Mesothelial cell of epicardium (in vitro differentiated cells): Measurements from ENCODE around the gene MAGI1. TPM values are rescaled to one million over a fixed set of nuclear protein-coding genes. Genes with fewer than 3 reads are reported as not detected.

Experiments
- DNase-seq, 2 experiments: peaks; one replicate each; pipeline ENCODE4 v3.0.0; 2021; ENCODE audit warnings: low spot score in 2 of 2; ENCODE audit not compliant: unreplicated experiment in 2 of 2
- H3K27ac Mint-ChIP-seq: 2 replicates; pipeline ENCODE4 v1.8.0; 2021; ENCODE audit warnings: mixed read lengths
- H3K27me3 Mint-ChIP-seq: 2 replicates; pipeline ENCODE4 v1.8.0; 2021; ENCODE audit warnings: low read depth, mixed read lengths
- H3K36me3 Mint-ChIP-seq: 2 replicates; pipeline ENCODE4 v1.8.0; 2021; ENCODE audit warnings: mixed read lengths
- H3K4me1 Mint-ChIP-seq: 2 replicates; pipeline ENCODE4 v1.8.0; 2021; ENCODE audit warnings: mixed read lengths
- H3K4me3 Mint-ChIP-seq: 2 replicates; pipeline ENCODE4 v1.8.0; 2021; ENCODE audit warnings: mild to moderate bottlenecking, moderate library complexity, mixed read lengths
- H3K9me3 Mint-ChIP-seq: 2 replicates; pipeline ENCODE4 v1.8.0; 2021; ENCODE audit warnings: mixed read lengths
- CTCF ChIP-seq: fragments of 200-600 bp; sonication (generic); IDR thresholded peaks from one replicate; pipeline ENCODE4 v1.5.0; 2021; ENCODE audit warnings: antibody characterized with exemption; ENCODE audit not compliant: unreplicated experiment
- total RNA-seq: library from RNA; stranded (reverse); gene quantifications from 3 replicates; pipeline ENCODE4 v1.2.1, GENCODE V29; 2021

Gene MAGI1
- total RNA-seq, 1 donor from 2014 or later: 65.6 TPM

GRCh38 chr3:66017591-66017990, 21.1 kb downstream of the MAGI1 start:
- no peak overlapping the region for H3K4me3 Mint-ChIP-seq
- H3K4me1 Mint-ChIP-seq: peaks cover 15% of the 10 kb centered on the region
- no peaks in the 10 kb centered on the region for H3K27me3 Mint-ChIP-seq
- H3K9me3 Mint-ChIP-seq: no peaks in the 10 kb centered on the region
- H3K36me3 Mint-ChIP-seq: no peaks in the 10 kb centered on the region
- DNase-seq: no peak
- no peak overlapping the region for H3K27ac Mint-ChIP-seq
- no peak for TF ChIP-seq CTCF

GRCh38 chr3:66017084-66017483, 21.6 kb downstream of the MAGI1 start:
- DNase-seq: no peak
- no peak overlapping the region for H3K27ac Mint-ChIP-seq
- no peaks in the 10 kb centered on the region for H3K27me3 Mint-ChIP-seq
- H3K4me1 Mint-ChIP-seq: peaks cover 14% of the 10 kb centered on the region
- no peak overlapping the region for H3K4me3 Mint-ChIP-seq
- H3K36me3 Mint-ChIP-seq: no peaks in the 10 kb centered on the region
- no peaks in the 10 kb centered on the region for H3K9me3 Mint-ChIP-seq
- TF ChIP-seq CTCF: no peak

- no peak for DNase-seq
- no peak for TF ChIP-seq CTCF
- H3K36me3 Mint-ChIP-seq: no peaks in the 10 kb centered on the region
- peaks cover 5% of the 10 kb centered on the region for H3K4me1 Mint-ChIP-seq
- H3K27me3 Mint-ChIP-seq: no peaks in the 10 kb centered on the region
- H3K4me3 Mint-ChIP-seq: no peak overlapping the region
- H3K27ac Mint-ChIP-seq: no peak overlapping the region
- H3K9me3 Mint-ChIP-seq: no peaks in the 10 kb centered on the region
Measured at GRCh38 chr3:66015841-66016240, 22.9 kb downstream of the MAGI1 start.

- no peak overlapping the region for H3K27ac Mint-ChIP-seq
- TF ChIP-seq CTCF: no peak
- no peaks in the 10 kb centered on the region for H3K27me3 Mint-ChIP-seq
- no peak overlapping the region for H3K4me3 Mint-ChIP-seq
- H3K9me3 Mint-ChIP-seq: no peaks in the 10 kb centered on the region
- H3K36me3 Mint-ChIP-seq: no peaks in the 10 kb centered on the region
- peaks cover 5% of the 10 kb centered on the region for H3K4me1 Mint-ChIP-seq
- no peak for DNase-seq
Measured at GRCh38 chr3:66014651-66015050, 24.1 kb downstream of the MAGI1 start.

GRCh38 chr3:66014056-66014455, 24.7 kb downstream of the MAGI1 start:
- Mint-ChIP-seq H3K4me3 (no peak overlapping the region), H3K4me1 (peaks cover 5% of the 10 kb centered on the region), H3K36me3 (no peaks in the 10 kb centered on the region), H3K27me3 (no peaks in the 10 kb centered on the region), H3K27ac (no peak overlapping the region), H3K9me3 (no peaks in the 10 kb centered on the region)
- no peak for DNase-seq
- TF ChIP-seq CTCF: no peak

- no peaks in the 10 kb centered on the region for H3K36me3 Mint-ChIP-seq
- DNase-seq: no peak
- no peak for TF ChIP-seq CTCF
- peaks cover 3% of the 10 kb centered on the region for H3K4me1 Mint-ChIP-seq
- H3K9me3 Mint-ChIP-seq: no peaks in the 10 kb centered on the region
- H3K27me3 Mint-ChIP-seq: no peaks in the 10 kb centered on the region
- H3K27ac Mint-ChIP-seq: no peak overlapping the region
- H3K4me3 Mint-ChIP-seq: no peak overlapping the region
Measured at GRCh38 chr3:66012711-66013110, 26.0 kb downstream of the MAGI1 start.
